DMS53 (cell line): ENCODE results near the gene ATP1A4.
"Not testable (repeated sequence)": the region's sequence is repeated elsewhere in the genome, so short reads cannot be mapped to it uniquely, and the experiment has no call there.

Source experiments
- DNase-seq: peaks from one replicate; lab custom pipeline; 2025; lab: John Stamatoyannopoulos, UW

The ATP1A4 gene

DNA sequence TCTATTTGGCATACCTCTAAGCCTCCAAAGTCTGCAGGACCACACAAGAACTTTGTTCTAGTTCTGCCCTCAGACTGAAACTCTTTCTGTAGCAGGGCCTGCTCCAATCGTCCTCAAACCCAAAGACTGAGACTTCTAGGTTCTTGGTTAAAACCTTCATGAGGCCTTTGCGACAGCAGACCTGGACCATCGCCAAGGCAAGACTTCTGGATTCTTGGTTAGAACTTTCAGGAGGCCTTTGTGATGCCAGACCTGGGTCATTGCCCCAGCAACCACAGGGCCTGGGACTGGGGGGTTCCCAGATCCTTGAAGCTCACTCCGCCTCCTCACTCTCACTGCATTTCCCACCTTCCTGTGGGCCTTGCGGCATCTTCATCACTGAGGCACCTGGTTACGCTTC, at the start of gene ATP1A4:
Gene ATP1A4, plus strand, starts transcription at position 301 of the 400 bp plus-strand sequence. CDS start 438 bp downstream, outside the sequence.
- DNase-seq, result no peak

DNA sequence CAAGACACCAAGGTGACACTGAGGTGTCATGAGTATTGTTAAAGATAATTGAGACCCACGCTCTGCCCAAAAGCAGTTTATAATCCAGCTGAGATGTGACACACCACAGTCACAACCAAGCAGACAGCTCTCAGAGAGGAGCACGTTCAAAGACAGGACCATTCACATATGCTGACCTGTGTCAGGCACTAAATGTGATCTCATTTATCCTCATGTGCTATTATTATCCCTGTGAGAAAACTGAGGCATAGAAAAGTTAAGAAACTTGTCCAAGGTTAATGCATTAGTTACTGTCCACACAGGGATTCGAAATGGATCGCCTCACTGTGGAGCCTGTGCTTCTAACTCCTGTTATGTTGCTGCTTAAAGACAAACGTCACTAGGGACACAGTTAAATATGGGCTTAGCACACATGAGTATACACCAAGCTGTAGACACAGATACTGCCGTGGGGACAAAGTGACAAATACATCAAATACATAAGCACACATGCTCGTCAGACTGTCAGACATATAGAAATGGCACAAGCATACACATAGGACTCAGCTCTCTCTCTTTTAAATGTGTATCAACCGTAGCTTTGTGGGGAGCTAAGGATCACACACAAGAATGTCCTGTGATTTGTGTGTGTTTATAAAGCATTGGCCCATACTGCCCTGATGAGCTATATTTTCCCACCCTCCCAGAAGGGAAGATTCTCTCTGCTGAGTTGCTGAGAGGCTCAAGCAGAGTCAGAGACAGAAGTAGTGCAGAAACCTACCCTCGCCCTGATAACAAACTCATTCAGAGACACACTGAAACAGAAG, 49.5 kb upstream of the ATP1A4 start:
- no peak for DNase-seq

DNA sequence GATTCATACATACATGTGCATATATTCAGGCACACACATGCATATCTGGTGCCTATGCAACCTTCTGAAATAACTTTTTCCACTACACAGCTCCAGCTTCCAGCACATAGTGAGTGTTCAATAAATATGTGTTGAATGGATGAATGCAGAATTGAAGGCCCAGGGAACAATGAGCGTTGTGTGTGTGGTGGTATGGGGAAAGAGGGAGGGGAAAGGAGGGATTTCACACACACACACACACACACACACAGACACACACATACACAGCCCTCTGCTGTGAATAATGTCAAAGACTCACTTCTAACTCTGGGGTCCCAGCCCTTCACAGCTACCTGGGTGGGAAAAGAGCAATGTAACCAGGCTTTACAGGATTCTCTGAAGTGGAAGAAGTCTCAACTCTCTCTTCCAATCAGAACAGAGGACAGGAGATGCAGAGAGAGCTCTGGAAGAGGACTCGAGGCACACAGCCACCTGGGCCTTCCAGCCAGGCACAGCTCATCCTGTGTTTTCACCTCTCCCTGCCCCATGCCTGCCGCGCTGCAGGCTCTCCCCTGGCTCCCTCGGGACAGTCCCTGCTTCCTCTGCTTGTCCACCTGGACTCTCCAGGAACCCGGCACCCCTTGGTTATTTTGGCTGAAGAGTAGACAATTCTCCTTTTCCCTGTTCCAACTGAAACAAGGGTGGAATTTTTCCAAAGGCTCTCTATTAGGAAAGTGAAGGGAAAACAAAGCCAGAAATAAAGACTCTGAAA, 47.6 kb upstream of the ATP1A4 start:
- no peak for DNase-seq

DNA sequence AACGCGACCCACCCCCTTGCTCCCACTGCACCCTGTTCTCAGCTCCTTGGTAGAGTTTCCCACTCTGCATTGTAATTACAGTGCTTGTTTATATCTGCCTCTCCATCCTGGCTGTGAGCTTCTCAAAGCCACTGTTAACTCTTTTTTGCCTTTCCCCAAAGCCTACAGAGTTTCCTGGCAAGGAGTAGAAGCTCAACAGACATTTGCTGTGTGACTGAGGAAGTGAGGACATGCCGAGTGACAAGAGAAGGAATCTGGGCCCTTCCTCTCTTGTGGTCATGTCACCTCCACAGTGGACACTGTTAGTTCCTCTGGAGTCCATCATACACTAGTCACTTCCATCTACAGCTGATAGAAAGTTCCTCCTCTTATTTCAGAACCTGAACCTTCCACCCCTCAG, 46.9 kb upstream of the ATP1A4 start:
- DNase-seq, result no peak

DNA sequence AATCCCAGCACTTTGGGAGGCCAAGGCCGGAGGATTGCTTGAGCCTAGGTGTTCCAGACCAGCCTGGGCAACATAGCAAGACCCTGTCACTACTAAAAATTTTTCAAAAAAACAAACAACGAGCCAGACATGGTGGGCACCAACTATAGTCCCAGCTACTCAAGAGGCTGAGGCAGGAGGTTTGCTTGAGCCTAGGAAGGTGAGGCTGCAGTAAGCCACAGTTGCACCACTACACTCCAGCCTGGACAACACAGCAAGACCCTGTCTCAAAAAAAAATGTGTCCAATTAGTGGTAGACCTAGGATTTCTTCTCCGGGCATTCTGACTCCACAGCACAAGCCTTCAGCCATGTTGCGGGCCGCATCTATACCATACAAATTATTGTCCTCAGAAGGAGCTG, 46.2 kb upstream of the ATP1A4 start:
- DNase-seq, result no peak

DNA sequence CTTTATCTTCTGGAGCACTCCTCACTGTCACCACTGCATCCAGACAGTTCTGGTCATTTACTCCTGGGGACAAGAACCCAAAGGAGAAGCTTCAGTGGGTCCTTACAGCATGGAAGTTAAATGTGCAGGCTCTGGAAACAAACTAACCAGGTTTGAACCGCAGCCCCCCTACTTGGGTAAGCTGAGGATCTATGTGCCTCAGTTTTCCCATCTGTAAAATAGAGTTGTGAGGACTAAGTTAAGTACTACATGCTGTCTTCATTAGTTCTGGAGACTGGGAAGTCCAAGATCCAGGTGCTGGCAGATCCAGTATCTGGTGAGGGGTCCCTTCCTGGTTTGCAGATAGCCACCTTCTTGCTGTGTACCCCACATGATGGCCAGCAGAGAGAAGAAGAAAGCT, 43.9 kb upstream of the ATP1A4 start:
- DNase-seq, result no peak

DNA sequence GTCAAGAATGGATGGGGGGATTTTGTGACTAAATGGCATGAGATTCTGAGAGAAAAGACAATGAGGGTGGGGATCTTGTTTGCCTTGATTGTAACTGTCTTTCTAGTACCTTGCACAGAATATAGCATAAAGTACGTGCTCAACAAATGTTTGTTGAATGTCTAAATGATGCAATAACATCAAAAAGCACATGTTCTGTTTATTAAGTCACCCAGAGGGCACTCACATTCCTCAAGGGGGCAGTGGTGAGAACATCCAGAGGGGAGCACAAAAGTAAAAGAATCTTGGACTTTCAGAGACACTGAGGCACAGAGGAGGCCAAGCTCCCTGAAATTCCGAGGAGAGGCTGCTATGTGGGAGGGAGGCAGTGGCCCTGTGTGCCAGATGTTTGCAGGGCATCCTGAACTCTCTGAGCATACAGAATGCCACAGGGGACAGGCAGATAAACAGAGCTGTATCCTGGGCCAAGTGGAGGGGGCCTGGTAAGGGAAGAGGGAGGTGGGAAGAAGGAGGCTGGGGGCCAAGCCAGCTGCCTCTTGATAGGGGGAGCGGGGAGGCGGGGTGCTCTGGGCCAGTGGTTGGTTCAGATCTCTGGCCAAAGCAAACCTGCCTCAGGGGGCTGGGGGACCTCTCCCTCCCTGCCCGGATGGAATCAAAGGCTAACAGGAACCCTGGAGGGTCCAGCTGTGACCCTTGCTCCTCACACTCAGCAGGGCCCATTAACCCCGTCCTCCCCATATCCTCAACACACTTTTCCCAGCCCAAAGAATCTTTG, 42.3 kb upstream of the ATP1A4 start:
- DNase-seq, result peak; percentile 64

DNA sequence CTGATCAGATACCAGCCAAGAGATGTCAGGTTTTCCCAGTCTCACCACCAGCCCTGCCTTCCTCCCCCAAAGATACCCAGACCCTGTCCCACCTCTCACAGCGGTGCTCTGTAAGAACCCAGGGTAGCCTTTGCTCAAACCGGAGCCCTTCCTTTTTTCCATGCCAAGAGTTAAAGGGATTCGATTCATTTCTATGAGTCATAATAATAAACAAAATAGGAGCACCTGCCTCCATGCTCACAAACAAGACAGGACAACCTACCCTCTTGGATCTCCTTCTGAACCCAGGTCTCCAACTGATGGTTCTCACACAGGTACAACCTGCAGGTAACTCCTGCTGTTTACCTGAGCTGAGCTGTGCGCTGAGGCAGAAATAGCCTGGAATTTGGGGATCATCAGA, 41.7 kb upstream of the ATP1A4 start:
- DNase-seq, result peak; percentile 57

DNA sequence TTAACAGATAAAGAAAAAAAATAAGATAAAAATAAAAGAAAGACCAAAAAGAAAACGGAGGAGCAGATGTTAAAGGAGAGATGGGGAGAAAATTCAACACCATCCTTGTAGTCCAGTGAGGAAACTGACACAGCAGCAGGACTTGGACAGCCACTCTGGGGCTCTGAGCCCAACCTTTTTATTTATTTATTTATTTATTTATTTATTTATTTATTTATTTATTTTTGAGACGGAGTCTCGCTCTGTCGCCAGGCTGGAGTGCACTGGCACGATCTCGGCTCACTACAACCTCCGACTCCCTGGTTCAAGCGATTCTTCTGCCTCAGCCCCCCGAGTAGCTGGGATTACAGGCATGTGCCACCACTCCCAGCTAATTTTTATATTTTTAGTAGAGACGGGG, 39.9 kb upstream of the ATP1A4 start:
- DNase-seq, result not testable (repeated sequence)

DNA sequence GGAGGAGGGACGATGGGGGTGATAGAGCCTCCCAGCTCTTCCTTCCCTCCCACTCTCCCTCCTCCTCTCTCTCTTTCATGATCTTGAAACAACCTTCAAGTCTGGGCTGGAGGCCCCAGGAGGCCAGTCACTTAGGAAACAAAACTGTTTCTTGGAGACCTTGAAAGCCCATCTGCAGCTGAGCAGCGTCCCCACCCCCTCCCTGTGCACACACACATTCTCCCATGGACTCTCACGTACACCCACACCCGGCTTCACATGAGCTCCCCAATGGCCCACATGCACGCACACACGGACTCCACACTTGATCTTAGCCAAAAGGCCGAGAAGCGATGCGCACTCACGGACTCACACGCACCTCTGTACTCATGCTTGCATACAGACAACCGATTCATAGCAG, 39.0 kb upstream of the ATP1A4 start:
- DNase-seq, result no peak

DNA sequence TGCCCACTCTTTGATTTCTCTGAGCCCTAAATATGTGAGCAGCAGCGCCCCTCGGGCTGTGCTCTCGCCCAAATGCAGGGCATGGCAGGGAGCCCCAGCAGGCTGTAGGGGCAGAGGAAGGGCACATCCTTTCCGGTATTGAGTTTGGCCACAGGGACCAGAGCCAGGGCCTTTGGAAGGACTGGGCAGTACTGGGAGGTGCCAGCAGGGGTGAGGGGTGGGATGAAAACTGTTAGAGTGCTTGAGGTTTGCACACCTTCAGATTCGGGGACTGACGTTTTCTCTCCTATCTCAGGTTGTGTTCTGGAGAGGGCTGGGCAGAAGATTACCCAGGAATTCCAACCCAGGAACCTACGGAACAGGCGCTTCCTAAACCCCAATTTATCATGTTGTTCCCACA, 38.0 kb upstream of the ATP1A4 start:
- no peak for DNase-seq

DNA sequence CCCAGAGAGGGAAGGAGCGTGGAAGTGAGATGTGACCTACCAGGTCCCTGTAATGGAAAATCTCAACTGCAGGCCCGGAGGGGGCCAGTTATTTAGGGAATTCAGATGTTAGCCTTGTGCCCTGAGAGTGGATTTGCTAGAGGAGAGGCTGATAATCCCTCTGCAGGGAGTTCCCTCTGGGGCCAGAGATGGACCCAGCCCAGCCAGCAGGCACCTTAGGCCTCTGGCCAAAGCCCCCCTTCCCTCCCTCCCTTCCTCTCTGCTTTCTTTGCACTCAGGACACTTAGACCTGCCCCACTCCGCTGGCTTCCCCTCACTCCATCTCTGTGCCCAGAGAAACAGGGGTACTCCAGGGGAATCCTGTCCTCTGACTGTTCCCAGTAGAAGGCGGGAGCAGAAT, 37.3 kb upstream of the ATP1A4 start:
- DNase-seq, result no peak

DNA sequence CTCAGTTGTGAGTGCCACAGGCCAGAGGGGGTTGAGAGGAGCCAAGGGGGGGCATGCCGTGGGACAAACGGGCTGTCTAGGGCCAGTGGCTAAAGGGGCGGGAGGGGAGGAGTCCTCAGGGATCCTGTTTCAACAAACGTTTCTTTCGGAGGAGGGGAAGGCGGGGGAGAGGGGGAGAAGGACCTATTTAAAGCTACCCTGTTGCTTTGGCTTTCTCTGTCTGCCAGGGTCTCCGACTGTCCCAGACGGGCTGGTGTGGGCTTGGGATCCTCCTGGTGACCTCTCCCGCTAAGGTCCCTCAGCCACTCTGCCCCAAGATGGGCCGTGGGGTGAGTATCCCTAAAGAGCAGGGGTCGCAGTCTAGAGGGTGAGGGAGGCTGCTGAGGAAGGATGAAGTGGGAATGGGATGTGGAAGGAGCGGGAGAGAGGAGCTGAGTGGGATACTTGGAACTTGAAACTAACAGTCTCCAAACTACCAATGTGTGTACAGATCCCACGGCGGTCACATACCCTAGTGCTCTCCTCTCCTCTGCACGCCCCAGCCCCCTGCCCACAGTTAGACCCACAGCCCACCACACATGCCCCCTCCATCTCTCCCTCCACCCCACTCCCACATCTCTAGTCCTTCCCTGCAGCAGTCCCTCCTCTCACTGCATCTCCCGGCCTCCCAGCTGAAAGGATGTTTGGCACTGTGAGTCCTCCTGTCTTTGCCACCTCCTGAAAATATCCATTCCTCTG, 35.7 kb upstream of the ATP1A4 start, which contains the start of gene ATP1A2:
Gene ATP1A2, plus strand, starts transcription at position 215 of the 738 bp plus-strand sequence. Its CDS starts 103 bp downstream, at position 318.
- no peak for DNase-seq

DNA sequence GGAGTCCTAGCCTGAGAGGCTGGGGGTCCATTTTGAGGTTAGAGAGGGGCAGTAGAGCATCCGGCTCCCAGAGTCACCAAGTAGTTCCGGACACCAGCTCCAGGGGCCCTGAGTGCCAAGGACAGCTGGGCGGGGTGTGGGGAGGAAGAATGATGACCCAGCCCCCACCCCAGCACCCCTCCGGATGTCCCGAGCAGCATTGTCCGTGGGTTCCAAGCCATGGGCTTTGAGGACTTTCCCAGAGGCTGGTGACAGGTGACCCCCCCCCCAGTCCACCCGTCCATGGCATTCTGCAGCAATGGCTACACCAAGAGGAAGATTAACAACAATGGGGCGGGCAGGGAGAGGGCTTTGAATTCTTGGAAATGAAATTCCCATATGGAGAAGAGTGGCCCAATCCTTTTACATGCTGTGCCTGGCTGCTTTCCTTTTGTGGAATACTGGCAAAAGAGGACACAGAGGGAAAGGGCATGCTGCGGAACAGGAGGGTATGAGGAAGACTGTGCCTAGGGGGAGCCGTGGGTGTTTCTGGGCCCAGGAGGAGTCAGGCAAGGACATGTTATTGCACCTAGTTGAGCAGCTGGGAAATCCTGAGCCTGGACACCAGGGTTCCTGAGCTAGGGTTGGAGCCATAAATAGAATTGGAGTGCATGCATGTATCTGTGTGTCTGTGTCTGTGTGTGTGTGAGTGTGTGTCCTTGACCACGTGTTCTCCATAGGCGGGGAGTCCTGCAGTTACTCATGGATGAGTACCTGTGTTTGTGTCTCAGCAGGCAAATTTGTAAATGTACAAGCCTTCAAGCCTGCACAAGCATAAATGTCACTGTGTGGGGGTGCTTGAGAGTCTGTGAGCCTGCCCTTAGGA, 34.9 kb upstream of the ATP1A4 start:
- peak; percentile 39 for DNase-seq

DNA sequence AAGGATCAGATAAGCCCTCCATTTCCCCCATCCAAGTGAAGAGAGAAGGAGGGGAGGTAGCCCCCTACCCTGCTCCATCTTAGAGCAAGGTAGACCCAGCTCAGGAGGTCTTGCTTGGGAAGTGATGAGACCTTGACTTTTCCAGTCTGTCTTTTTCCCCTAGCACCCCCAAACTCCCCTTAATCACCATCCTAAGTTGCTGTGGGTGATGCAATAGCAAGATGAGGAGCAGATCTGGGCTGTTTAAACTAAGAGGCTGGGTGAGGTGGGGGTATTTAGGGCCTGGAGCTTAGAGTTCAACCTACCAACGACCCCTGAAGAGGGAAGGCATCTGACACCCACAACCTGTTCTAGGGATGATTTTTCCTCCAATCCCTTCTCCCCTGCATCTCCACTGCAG, 34.1 kb upstream of the ATP1A4 start:
- no peak for DNase-seq

DNA sequence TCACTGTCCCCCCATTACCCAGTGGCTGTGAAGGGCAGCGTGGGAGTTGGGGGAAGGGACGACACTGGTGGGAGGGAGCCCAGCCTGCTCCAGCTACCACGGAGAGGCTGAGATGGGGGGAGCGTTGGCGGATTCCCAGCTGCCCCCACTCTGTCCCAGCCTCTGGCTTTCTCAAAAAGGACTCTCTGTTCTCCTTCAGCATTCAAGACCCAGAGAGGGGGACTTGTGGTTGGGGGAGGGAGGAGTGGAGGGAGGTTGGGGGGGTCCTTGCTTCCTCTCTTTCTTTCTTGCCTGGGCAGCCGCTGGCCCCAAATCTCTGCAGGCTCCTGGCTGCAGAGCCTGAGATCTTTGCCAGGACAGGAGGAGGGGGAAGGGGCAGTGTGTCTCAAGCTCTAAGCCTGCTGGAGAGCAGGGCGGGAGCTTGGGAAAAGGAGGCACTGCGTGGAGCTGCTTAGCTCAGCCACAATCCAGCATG, 33.7 kb upstream of the ATP1A4 start:
- DNase-seq, result no peak

DNA sequence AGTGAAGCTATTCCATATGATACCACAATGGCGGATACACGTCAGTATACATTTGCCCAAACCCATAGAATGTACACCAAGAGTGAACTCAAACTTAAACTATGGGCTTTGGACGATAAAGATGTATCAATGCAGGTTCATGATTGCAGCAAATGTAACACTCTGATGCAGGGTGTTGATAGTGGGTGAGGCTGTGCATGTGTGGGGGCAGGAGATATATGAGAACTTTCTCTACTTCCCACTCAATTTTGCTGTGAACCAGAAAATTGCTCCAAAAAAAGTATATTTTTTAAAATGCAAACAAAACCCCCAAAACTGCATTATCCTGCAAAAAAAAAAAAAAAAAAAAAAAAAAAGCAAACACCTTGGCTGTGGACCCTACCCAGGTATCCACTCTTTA, 32.5 kb upstream of the ATP1A4 start:
- DNase-seq, result no peak

DNA sequence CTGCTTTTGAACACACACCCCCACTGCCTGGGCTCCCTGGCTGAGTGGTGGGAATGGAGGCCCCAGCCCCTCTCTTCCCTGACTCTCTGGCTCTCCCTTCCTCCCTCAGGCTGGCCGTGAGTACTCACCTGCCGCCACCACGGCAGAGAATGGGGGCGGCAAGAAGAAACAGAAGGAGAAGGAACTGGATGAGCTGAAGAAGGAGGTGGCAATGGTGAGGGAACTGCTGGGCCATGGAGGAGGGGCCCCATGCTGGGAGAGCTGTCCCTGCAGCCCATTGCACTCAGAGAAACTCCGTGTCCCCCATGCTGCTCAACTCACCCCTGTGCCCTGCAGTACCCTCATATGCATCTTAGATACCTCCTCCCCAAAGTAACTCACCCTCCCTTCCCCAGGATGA, 30.6 kb upstream of the ATP1A4 start:
- DNase-seq, result no peak

DNA sequence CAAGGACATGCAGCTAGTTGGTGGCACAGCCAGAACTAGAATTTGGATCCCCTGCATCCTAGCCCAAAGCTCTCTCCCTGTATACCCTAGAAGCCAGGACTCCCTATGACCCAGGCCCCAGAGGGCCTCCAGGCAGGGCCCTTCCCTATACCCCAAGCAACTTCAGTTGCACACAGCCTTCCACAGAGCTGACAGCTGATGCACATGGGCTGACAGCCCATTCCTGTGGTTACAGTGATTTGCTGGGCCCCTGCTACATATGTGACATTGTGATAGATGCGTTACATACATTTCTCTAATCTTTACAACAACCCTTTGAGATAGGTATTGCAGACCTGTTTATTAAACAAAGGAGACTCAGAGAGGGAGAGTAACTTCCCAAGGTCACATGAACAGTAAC, 30.0 kb upstream of the ATP1A4 start:
- no peak for DNase-seq

DNA sequence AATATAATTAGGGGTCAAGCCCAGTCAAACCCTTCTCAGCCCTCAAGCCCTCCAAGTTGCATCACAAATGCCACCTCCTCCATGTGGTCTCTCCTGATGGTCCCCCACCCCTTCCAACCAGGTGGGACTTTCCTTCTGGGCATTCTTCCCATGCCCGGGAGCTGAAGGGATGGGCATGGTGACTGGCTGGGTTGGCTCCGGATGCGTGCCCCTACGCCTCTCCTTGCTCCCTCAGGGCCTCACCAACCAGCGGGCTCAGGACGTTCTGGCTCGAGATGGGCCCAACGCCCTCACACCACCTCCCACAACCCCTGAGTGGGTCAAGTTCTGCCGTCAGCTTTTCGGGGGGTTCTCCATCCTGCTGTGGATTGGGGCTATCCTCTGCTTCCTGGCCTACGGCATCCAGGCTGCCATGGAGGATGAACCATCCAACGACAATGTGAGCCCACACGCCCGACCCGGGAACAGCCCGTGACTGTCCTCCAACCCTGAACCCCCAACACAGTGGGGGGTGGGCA, 28.4 kb upstream of the ATP1A4 start:
- no peak for DNase-seq

DNA sequence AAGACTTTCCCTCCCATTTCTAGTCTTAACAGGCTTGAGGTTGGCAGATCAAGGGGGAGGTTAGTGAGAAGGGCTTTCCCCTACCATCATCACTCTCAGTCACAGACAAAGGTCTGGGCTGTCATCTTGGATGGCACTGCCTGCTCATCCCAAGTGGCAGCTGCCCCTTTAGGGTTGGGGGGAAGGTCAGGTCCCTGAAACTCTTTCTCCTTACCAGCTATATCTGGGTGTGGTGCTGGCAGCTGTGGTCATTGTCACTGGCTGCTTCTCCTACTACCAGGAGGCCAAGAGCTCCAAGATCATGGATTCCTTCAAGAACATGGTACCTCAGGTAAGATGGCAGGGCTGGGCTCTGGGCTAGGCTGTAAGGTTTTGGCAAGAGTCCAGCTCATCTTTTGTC, 27.7 kb upstream of the ATP1A4 start:
- no peak for DNase-seq
